ENCODE results near the gene KRT3.

- TF ChIP-seq, protein P1, sequence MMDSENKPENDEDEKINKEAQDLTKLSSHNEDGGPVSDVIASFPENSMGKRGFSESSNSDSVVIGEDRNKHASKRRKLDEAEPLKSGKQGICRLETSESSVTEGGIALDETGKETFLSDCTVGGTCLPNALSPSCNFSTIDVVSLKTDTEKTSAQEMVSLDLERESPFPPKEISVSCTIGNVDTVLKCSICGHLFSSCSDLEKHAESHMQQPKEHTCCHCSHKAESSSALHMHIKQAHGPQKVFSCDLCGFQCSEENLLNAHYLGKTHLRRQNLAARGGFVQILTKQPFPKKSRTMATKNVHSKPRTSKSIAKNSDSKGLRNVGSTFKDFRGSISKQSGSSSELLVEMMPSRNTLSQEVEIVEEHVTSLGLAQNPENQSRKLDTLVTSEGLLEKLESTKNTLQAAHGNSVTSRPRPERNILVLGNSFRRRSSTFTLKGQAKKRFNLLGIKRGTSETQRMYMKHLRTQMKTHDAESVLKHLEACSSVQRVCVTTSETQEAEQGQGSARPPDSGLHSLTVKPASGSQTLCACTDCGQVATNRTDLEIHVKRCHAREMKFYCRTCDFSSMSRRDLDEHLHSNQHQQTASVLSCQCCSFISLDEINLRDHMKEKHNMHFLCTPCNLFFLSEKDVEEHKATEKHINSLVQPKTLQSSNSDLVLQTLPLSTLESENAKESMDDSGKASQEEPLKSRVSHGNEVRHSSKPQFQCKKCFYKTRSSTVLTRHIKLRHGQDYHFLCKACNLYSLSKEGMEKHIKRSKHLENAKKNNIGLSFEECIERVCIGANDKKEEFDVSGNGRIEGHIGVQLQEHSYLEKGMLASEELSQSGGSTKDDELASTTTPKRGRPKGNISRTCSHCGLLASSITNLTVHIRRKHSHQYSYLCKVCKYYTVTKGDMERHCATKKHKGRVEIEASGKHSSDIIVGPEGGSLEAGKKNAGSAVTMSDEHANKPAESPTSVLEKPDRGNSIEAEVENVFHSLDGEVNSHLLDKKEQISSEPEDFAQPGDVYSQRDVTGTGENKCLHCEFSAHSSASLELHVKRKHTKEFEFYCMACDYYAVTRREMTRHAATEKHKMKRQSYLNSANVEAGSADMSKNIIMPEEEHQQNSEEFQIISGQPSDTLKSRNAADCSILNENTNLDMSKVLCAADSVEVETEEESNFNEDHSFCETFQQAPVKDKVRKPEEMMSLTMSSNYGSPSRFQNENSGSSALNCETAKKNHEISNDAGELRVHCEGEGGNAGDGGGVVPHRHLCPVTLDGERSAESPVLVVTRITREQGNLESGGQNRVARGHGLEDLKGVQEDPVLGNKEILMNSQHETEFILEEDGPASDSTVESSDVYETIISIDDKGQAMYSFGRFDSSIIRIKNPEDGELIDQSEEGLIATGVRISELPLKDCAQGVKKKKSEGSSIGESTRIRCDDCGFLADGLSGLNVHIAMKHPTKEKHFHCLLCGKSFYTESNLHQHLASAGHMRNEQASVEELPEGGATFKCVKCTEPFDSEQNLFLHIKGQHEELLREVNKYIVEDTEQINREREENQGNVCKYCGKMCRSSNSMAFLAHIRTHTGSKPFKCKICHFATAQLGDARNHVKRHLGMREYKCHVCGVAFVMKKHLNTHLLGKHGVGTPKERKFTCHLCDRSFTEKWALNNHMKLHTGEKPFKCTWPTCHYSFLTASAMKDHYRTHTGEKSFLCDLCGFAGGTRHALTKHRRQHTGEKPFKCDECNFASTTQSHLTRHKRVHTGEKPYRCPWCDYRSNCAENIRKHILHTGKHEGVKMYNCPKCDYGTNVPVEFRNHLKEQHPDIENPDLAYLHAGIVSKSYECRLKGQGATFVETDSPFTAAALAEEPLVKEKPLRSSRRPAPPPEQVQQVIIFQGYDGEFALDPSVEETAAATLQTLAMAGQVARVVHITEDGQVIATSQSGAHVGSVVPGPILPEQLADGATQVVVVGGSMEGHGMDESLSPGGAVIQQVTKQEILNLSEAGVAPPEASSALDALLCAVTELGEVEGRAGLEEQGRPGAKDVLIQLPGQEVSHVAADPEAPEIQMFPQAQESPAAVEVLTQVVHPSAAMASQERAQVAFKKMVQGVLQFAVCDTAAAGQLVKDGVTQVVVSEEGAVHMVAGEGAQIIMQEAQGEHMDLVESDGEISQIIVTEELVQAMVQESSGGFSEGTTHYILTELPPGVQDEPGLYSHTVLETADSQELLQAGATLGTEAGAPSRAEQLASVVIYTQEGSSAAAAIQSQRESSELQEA (IDR thresholded peaks at IDR 0.05; ENCODE audit: low read depth) = no peak
- no peak for TF ChIP-seq CBFA2T2 (conservative IDR thresholded peaks at IDR 0.05)
- no peak for TF ChIP-seq ZFP36 (IDR thresholded peaks at IDR 0.05; ENCODE audit: low read depth, low read length, partially characterized antibody)
These were observed 50.4 kb downstream of the KRT3 start for GRCh38 chr12:52745554-52745953.
